T-helper 17 cell (primary cell): Measurements from ENCODE around the gene SIMC1. TPM values are rescaled to one million over a fixed set of nuclear protein-coding genes. Genes with fewer than 3 reads are reported as not detected.
"Not testable (repeated sequence)": the region's sequence is repeated elsewhere in the genome, so short reads cannot be mapped to it uniquely, and the experiment has no call there.

Experiments
- ATAC-seq: fragments of 150-1000 bp; cut with Tn5 transposase; 2 replicates; pipeline ENCODE4 v1.10.0; 2021; ENCODE audit warnings: mild to moderate bottlenecking, moderate library complexity
- DNase-seq, 3 donors: peaks; one replicate each; pipeline versions ENCODE4 v3.0.0 to v3.0.0-alpha.2; 2020 to 2021
- H3K9me3 ChIP-seq: one replicate; pipeline ENCODE4 v1.7.0; 2013; ENCODE audit warnings: low read length, mild to moderate bottlenecking; ENCODE audit not compliant: control insufficient read depth, poor library complexity, severe bottlenecking
- H3K27ac Mint-ChIP-seq: one replicate; pipeline ENCODE4 v1.8.0; 2022; ENCODE audit warnings: mild to moderate bottlenecking, moderate library complexity, mixed read lengths
- H3K27me3 Mint-ChIP-seq: one replicate; pipeline ENCODE4 v1.8.0; 2022; ENCODE audit warnings: mixed read lengths
- H3K36me3 Mint-ChIP-seq: one replicate; pipeline ENCODE4 v1.8.0; 2022; ENCODE audit warnings: low read depth, mixed read lengths
- H3K4me1 Mint-ChIP-seq: one replicate; pipeline ENCODE4 v1.8.0; 2022; ENCODE audit warnings: mild to moderate bottlenecking, mixed read lengths
- H3K4me3 Mint-ChIP-seq: one replicate; pipeline ENCODE4 v1.8.0; 2022; ENCODE audit warnings: mild to moderate bottlenecking, moderate library complexity, mixed read lengths
- total RNA-seq, 4 donors: library from RNA in 2 of 4; stranded (reverse) in 2 of 4; gene quantifications; one replicate each; pipeline ENCODE4 v1.2.3 and lab custom pipeline; 2022 to 2026

Gene SIMC1
- total RNA-seq, 2 donors from 2014 or later, result 21.9 to 22.6 TPM

DNA sequence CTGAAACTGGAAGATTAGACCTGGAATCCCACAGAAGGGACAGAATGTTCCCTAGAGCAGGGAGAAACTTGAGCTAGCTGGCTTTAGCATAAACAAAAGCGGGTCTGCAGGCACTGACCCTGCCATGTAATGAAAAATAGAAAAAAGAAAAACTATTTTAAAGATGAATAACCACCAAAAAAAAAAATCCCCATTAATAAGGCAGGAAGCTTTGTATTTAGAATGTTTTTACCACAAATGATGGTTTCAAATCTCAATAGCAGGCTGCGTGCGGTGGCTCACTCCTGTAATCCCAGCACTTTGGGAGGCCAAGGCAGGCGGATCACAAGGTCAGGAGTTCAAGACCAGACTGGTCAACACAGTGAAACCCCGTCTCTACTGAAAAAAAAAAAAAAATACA, 5.0 kb upstream of the SIMC1 start:
- not testable (repeated sequence) for ATAC-seq, H3K4me3 Mint-ChIP-seq, H3K4me1 Mint-ChIP-seq, H3K27me3 Mint-ChIP-seq, H3K9me3 ChIP-seq, H3K36me3 Mint-ChIP-seq, DNase-seq, H3K27ac Mint-ChIP-seq

DNA sequence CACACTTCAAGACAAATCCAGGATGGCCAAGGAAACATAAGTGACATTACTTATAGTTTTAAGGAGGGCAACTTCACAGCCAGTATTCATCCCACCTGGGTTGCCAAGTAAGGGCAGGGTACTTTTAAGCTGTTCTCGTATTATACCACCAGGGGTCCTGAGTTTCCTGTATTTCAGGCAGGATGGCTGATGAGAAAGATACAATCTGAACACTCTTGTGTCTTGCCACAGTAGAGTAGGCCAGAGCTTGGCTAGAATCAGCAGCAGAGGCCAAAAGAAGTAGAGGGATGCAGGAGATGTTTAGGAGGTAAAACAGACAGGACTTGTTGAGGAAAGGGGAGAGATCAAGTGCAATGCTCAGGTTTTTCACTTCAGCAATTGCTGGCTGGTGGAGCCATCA, 3.1 kb upstream of the SIMC1 start:
- DNase-seq, H3K27me3 Mint-ChIP-seq, H3K36me3 Mint-ChIP-seq, H3K9me3 ChIP-seq, H3K4me1 Mint-ChIP-seq: not testable (repeated sequence)
- Mint-ChIP-seq H3K4me3 (peak overlapping the region; percentile 9), H3K27ac (peak overlapping the region; percentile 43)
- ATAC-seq, result peak; percentile 63

GRCh38 chr5:176238645-176239283, 540 bp downstream of the SIMC1 start:
- H3K4me1 Mint-ChIP-seq, H3K27me3 Mint-ChIP-seq, H3K27ac Mint-ChIP-seq, H3K9me3 ChIP-seq, DNase-seq, H3K4me3 Mint-ChIP-seq, H3K36me3 Mint-ChIP-seq: not testable (repeated sequence)
- peak; percentile 39 for ATAC-seq

- not testable (repeated sequence) for H3K4me1 Mint-ChIP-seq, H3K27ac Mint-ChIP-seq, DNase-seq, H3K4me3 Mint-ChIP-seq, ATAC-seq, H3K9me3 ChIP-seq, H3K36me3 Mint-ChIP-seq, H3K27me3 Mint-ChIP-seq
Observed at GRCh38 chr5:176239304-176239703, 1.1 kb downstream of the SIMC1 start.

GRCh38 chr5:176244318-176244717, 6.1 kb downstream of the SIMC1 start:
- not testable (repeated sequence) for H3K27me3 Mint-ChIP-seq, H3K36me3 Mint-ChIP-seq, H3K9me3 ChIP-seq, H3K4me1 Mint-ChIP-seq, ATAC-seq, H3K27ac Mint-ChIP-seq, H3K4me3 Mint-ChIP-seq, DNase-seq

GRCh38 chr5:176245074-176245473, 6.8 kb downstream of the SIMC1 start:
- not testable (repeated sequence) for H3K4me1 Mint-ChIP-seq, H3K27me3 Mint-ChIP-seq, H3K4me3 Mint-ChIP-seq, H3K36me3 Mint-ChIP-seq, ATAC-seq, H3K9me3 ChIP-seq, DNase-seq, H3K27ac Mint-ChIP-seq

GRCh38 chr5:176245489-176245888, 7.3 kb downstream of the SIMC1 start:
- not testable (repeated sequence) for H3K36me3 Mint-ChIP-seq, DNase-seq, H3K27ac Mint-ChIP-seq, ATAC-seq, H3K4me3 Mint-ChIP-seq, H3K9me3 ChIP-seq, H3K27me3 Mint-ChIP-seq, H3K4me1 Mint-ChIP-seq

DNA sequence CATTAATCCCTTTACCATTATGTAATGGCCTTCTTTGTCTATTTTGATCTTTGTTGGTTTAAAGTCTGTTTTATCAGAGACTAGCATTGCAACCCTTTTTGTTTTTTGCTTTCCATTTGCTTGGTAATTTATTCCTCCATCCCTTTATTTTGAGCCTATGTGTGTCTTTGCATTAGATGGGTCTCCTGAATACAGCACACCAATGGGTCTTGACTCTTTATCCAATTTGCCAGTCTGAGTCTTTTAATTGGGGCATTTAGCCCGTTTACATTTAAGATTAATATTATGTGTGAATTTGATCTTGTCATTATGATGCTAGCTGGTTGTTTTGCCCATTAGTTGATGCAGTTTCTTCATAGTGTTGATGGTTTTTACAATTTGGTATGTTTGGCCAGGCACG, 12.5 kb downstream of the SIMC1 start:
- H3K9me3 ChIP-seq, H3K27ac Mint-ChIP-seq, H3K36me3 Mint-ChIP-seq, ATAC-seq, H3K4me3 Mint-ChIP-seq, DNase-seq, H3K27me3 Mint-ChIP-seq, H3K4me1 Mint-ChIP-seq: not testable (repeated sequence)

- not testable (repeated sequence) for ATAC-seq, H3K27me3 Mint-ChIP-seq, H3K36me3 Mint-ChIP-seq, H3K4me3 Mint-ChIP-seq, H3K27ac Mint-ChIP-seq, DNase-seq, H3K9me3 ChIP-seq, H3K4me1 Mint-ChIP-seq
Observed at GRCh38 chr5:176252171-176252570, 13.9 kb downstream of the SIMC1 start.

DNA sequence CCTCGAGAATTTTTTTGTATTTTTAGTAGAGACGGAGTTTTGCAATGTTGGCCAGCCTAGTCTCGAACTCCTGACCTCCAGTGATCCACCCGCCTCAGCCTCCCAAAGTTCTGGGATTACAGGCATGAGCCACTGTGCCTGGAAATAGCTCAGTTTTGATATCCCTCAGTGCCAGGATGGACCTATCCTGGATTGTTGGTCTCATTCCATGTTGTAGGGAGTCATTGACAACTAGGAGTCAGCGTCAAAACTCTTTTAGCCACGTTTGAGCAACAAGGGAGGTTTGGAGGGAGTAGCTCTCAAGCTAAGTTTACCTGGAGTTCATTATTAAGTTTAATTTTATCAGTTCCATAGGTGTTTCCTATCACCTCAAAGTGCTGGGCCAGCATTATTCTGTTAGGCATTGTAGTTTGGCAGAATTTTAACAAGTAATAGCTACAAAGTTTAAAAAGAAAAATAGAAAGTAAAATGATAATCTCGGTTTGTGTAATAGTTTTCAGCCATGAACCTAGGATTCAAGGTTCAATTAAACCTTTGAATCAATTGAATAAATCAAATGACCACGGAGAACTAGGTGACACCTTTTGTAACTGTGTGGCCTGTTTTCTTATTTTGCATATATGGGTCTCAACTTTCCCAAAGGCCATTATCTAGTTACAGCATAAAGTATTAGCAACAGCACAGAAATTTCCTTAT, 15.3 kb downstream of the SIMC1 start:
- H3K36me3 Mint-ChIP-seq, H3K27me3 Mint-ChIP-seq, H3K27ac Mint-ChIP-seq, DNase-seq, ATAC-seq, H3K4me3 Mint-ChIP-seq, H3K9me3 ChIP-seq, H3K4me1 Mint-ChIP-seq: not testable (repeated sequence)

DNA sequence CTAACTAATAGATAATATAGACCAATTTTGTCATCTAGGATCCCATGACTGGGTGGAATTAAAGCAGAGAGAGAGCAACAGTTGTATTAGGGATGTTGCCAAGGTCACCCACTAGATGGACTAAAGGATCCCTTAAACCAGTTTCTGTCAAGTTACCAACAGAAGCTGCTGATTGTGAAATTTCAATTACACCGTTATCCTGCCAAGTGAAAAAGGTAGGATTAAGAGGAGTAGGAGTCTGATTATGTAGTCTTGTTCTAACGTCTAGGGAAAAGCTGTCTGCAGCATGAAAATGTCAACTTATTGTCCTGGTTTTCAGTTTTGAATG, 15.8 kb downstream of the SIMC1 start:
- not testable (repeated sequence) for H3K4me1 Mint-ChIP-seq, H3K36me3 Mint-ChIP-seq, H3K9me3 ChIP-seq, H3K4me3 Mint-ChIP-seq, H3K27me3 Mint-ChIP-seq, H3K27ac Mint-ChIP-seq, ATAC-seq, DNase-seq

DNA sequence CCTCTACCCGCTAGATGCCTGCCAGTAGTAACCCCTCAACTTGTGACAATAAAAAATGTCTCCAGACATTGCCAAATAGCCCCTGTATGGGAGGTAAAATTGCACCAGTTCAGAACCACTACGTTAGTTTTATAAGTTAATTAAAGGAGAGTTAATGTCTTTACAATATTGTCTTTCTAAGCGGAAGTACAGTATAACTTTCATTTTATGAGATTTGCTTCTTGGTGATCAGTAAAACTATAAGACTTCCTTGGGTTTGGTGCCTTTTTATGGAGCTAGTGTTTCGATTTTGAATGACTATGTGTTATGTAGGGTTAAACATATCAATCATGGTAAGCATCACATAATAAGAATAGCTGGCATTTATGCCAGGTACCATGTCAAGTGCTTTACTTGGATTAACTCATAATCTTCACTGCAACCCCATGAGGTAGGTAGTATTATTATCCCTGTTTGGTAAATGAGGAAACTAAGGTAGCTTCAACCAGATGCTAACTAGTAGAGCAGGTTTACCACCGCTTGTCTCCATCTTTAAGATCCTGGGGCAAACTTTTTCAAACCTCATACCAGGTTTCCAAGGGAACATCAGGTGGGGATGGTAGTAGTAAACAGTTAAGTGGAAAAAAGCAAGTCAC, 19.8 kb downstream of the SIMC1 start:
- H3K36me3 Mint-ChIP-seq, H3K27me3 Mint-ChIP-seq, ATAC-seq, H3K27ac Mint-ChIP-seq, H3K4me3 Mint-ChIP-seq, DNase-seq, H3K9me3 ChIP-seq, H3K4me1 Mint-ChIP-seq: not testable (repeated sequence)

DNA sequence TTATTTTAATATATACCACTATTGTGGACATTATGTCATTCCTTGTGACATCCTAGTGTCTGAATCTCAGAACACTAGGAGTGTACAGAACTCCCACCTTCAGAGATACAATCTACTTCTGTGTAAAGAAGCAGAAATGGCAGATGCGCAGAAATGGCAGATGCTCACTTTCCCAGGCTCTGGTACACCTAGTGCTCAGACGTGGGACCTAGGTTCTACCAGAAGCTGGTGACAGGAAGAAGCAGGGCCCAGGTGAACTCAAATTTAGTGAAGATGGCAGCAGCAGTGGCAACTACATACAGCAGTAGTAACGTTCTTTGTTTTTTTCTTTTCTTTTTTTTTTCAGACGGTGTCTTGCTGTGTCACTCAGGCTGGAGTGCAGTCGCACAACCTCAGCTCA, 22.5 kb downstream of the SIMC1 start:
- DNase-seq, H3K36me3 Mint-ChIP-seq, H3K27ac Mint-ChIP-seq, H3K27me3 Mint-ChIP-seq, H3K4me1 Mint-ChIP-seq, H3K4me3 Mint-ChIP-seq, H3K9me3 ChIP-seq, ATAC-seq: not testable (repeated sequence)

- not testable (repeated sequence) for DNase-seq, H3K4me3 Mint-ChIP-seq, H3K36me3 Mint-ChIP-seq, ATAC-seq, H3K4me1 Mint-ChIP-seq, H3K27me3 Mint-ChIP-seq, H3K9me3 ChIP-seq, H3K27ac Mint-ChIP-seq
Observed at GRCh38 chr5:176266448-176266847, 28.2 kb downstream of the SIMC1 start.
